SU-DHL-6 (cell line): ENCODE results near the gene SCT.

ENCODE experiments used
- H2AFZ ChIP-seq: fragments of 200-600 bp; sonication (generic); 2 replicates; pipeline ENCODE4 v1.6.1; 2014; ENCODE audit warnings: low read depth, mild to moderate bottlenecking, moderate library complexity, mixed read lengths, antibody characterized with exemption, low read length; ENCODE audit not compliant: severe bottlenecking
- H3F3A ChIP-seq: fragments of 200-600 bp; shearing (Covaris generic); 2 replicates; pipeline ENCODE4 v1.6.0; 2016; ENCODE audit warnings: antibody characterized with exemption, mild to moderate bottlenecking; ENCODE audit not compliant: insufficient read depth
- H3K27ac ChIP-seq: fragments of 200-600 bp; sonication (generic); 2 replicates; pipeline ENCODE4 v1.5.1; 2016; ENCODE audit warnings: low read depth, mild to moderate bottlenecking, low read length, moderate library complexity, mixed read lengths
- H3K27me3 ChIP-seq: fragments of 200-600 bp; sonication (generic), shearing (Covaris generic); 2 replicates; pipeline ENCODE4 v1.6.0; 2014; ENCODE audit warnings: mild to moderate bottlenecking, low read length
- H3K36me3 ChIP-seq: fragments of 200-600 bp; sonication (generic); 2 replicates; pipeline ENCODE4 v1.6.1; 2014; ENCODE audit warnings: mild to moderate bottlenecking, low read length, mixed read lengths
- H3K4me2 ChIP-seq: fragments of 300-600, 200-600 bp; shearing (Covaris generic), sonication (generic); 2 replicates; pipeline ENCODE4 v1.6.0; 2014; ENCODE audit warnings: low read length, low read depth, mild to moderate bottlenecking; ENCODE audit not compliant: poor library complexity, severe bottlenecking
- H3K4me3 ChIP-seq: fragments of 200-600 bp; sonication (generic); 2 replicates; pipeline ENCODE4 v1.5.1; 2014; ENCODE audit warnings: antibody characterized with exemption, low read length, mild to moderate bottlenecking, mixed read lengths; ENCODE audit not compliant: insufficient read depth, poor library complexity, severe bottlenecking
- H3K79me2 ChIP-seq: fragments of 200-600 bp; sonication (generic); 2 replicates; pipeline ENCODE4 v1.6.1; 2014; ENCODE audit warnings: mild to moderate bottlenecking, low read length, moderate library complexity; ENCODE audit not compliant: insufficient read depth
- H3K9ac ChIP-seq: fragments of 200-600 bp; sonication (generic); 2 replicates; pipeline ENCODE4 v1.7.0; 2014; ENCODE audit warnings: mild to moderate bottlenecking, low read length
- H3K9me2 ChIP-seq: fragments of 200-600 bp; sonication (generic); replicated peaks from 2 replicates; pipeline ENCODE4 v1.6.1; 2014; ENCODE audit warnings: low read length; ENCODE audit not compliant: insufficient read depth
- H3K9me3 ChIP-seq: fragments of 200-600 bp; sonication (generic); 2 replicates; pipeline ENCODE4 v1.6.1; 2014; ENCODE audit warnings: low read length, mixed read lengths; ENCODE audit not compliant: insufficient read depth
- H4K20me1 ChIP-seq: fragments of 200-600 bp; sonication (generic); 2 replicates; pipeline ENCODE4 v1.6.1; 2014; ENCODE audit warnings: low read depth, mild to moderate bottlenecking, antibody characterized with exemption, low read length, moderate library complexity, mixed read lengths
- EZH2phosphoT487 ChIP-seq: fragments of 200-600 bp; sonication (generic), shearing (Covaris generic); conservative IDR thresholded peaks from 2 replicates; pipeline ENCODE4 v1.6.1; 2018; ENCODE audit warnings: mild to moderate bottlenecking, antibody characterized with exemption, low read length, moderate library complexity, mixed read lengths
- TF ChIP-seq, protein P1 (sequence below): fragments of 200-600 bp; sonication (generic); IDR thresholded peaks from one replicate; pipeline ENCODE4 v1.5.1; 2017; ENCODE audit warnings: antibody characterized with exemption, mild to moderate bottlenecking, low read length, moderate library complexity; ENCODE audit not compliant: insufficient read depth, poor library complexity, severe bottlenecking

SCT gene

DNA sequence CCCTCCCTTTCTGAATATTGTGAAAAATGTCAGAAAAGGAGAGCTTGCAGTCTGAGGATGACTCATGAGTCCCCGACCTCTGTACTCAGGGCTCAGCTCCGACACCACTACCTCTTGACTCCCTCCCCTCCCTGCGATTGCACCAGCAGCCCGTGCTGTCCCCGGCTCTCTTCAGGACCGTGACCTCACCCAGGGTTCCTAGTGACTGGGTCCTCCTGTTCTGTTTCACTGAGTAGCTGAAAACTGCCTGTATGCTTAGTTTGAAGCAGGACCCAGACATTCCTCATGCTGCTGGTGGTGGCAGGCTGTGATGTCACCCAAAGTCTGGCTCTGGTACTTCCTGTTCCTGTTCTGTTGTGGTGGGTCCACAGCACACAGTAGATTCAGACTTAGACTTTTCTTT lies 39.0 kb downstream of the SCT start:
- Histone ChIP-seq H3K9me3 (no peaks in the 10 kb centered on the region), H3K9me2 (no peaks in the 10 kb centered on the region), H3K9ac (no peak overlapping the region), H3K4me2 (no peak overlapping the region), H3K79me2 (no peaks in the 10 kb centered on the region; the same call in 1 of the 2 replicates), H3K27ac (no peak overlapping the region), H2AFZ (no peak overlapping the region), H4K20me1 (no peaks in the 10 kb centered on the region), H3K27me3 (no peaks in the 10 kb centered on the region), H3K36me3 (peaks cover 12% of the 10 kb centered on the region; the same call in 1 of the 2 replicates), H3F3A (no peaks in the 10 kb centered on the region), H3K4me3 (no peak overlapping the region)
- TF ChIP-seq, protein P1, sequence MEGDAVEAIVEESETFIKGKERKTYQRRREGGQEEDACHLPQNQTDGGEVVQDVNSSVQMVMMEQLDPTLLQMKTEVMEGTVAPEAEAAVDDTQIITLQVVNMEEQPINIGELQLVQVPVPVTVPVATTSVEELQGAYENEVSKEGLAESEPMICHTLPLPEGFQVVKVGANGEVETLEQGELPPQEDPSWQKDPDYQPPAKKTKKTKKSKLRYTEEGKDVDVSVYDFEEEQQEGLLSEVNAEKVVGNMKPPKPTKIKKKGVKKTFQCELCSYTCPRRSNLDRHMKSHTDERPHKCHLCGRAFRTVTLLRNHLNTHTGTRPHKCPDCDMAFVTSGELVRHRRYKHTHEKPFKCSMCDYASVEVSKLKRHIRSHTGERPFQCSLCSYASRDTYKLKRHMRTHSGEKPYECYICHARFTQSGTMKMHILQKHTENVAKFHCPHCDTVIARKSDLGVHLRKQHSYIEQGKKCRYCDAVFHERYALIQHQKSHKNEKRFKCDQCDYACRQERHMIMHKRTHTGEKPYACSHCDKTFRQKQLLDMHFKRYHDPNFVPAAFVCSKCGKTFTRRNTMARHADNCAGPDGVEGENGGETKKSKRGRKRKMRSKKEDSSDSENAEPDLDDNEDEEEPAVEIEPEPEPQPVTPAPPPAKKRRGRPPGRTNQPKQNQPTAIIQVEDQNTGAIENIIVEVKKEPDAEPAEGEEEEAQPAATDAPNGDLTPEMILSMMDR, result no peak
- TF ChIP-seq EZH2phosphoT487, result no peak

- Histone ChIP-seq H3K79me2 (no peaks in the 10 kb centered on the region; the same call in 1 of the 2 replicates), H3K27me3 (no peaks in the 10 kb centered on the region), H3K36me3 (peaks cover 12% of the 10 kb centered on the region; the same call in 1 of the 2 replicates), H2AFZ (no peak overlapping the region), H3K4me3 (no peak overlapping the region), H3K9ac (no peak overlapping the region), H3F3A (no peaks in the 10 kb centered on the region), H4K20me1 (no peaks in the 10 kb centered on the region), H3K9me3 (no peaks in the 10 kb centered on the region), H3K4me2 (no peak overlapping the region), H3K9me2 (no peaks in the 10 kb centered on the region), H3K27ac (no peak overlapping the region)
- TF ChIP-seq, protein P1, result no peak
- TF ChIP-seq EZH2phosphoT487, result no peak
Observed at GRCh38 chr11:587546-587945, 39.4 kb downstream of the SCT start.

GRCh38 chr11:586376-587316 lies 40.3 kb downstream of the SCT start:
- Histone ChIP-seq H3K79me2 (peaks cover 7% of the 10 kb centered on the region), H3F3A (no peaks in the 10 kb centered on the region), H3K4me3 (no peak overlapping the region), H3K4me2 (no peak overlapping the region), H3K27ac (no peak overlapping the region), H3K9me2 (no peaks in the 10 kb centered on the region), H3K9me3 (no peaks in the 10 kb centered on the region), H3K27me3 (no peaks in the 10 kb centered on the region), H3K9ac (no peak overlapping the region), H4K20me1 (no peaks in the 10 kb centered on the region; the same call in 1 of the 2 replicates), H2AFZ (no peak overlapping the region), H3K36me3 (peaks cover 12% of the 10 kb centered on the region; the same call in 1 of the 2 replicates)
- TF ChIP-seq, protein P1, result no peak
- TF ChIP-seq EZH2phosphoT487, result no peak
